B cell (primary cell): ENCODE results near the gene CCDC8.

Experiments used
- CTCF ChIP-seq: fragments of 200-600 bp; IDR thresholded peaks from one replicate; pipeline ENCODE4 v1.8.0; 2022; ENCODE audit warnings: antibody characterized with exemption, mild to moderate bottlenecking
- EZH2 ChIP-seq: IDR thresholded peaks from 2 replicates; pipeline ENCODE4 v1.6.1; 2012; ENCODE audit warnings: borderline replicate concordance, low read depth, mild to moderate bottlenecking, moderate library complexity, low read length; ENCODE audit not compliant: insufficient read depth, poor library complexity, severe bottlenecking

DNA sequence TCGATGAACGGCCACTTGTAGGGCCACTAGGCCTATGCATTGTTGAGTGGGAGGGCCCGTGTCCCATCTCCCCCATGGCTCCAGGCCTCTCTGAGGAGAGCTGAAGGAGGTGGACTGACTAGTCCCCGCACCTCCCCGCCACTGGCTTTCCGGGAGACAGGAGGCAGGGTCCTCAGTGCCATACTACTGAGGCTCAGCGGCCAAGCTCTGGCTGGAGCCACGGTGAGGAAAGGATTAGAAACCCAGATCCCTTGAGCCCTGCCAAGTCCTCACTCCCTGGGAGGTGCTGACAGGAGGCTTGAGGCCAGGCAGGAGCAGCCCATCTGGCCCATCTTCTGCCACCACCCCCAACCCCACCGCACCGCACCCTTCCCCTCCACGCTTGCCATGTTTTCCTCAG, 29.0 kb downstream of the CCDC8 start:
- TF ChIP-seq EZH2 (no peak), CTCF (no peak)
